SW 1271 (cell line): ENCODE measurements around the gene BOLL.
A peak's percentile ranks its signal among the peaks of the same experiment; 100 is the strongest.
"Not testable (repeated sequence)": the region's sequence is repeated elsewhere in the genome, so short reads cannot be mapped to it uniquely, and the experiment has no call there.

ENCODE experiments used
- DNase-seq, 2 experiments: peaks; one replicate each; lab custom pipeline; 2025; lab: John Stamatoyannopoulos, UW

Gene BOLL

DNA sequence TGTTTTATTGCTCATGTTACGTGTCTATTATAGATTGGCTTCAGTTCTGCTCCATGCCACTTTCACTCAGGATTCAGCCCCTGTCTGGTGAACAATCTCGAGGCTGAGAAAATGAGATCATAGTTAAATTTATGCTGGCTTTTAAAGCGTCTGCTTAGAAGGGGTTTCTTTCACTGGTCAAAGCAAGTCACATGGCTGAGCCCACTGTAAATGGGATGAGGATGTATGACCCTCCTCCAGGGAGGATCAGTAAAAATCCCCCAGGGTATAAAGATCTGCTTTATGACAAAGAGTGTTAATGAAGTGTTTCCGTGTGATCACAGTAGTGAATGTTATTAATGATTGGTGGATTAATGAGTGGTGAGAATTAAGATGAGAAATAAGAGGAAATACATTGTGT is 13.1 kb upstream of the BOLL start:
- DNase-seq: no peak

DNA sequence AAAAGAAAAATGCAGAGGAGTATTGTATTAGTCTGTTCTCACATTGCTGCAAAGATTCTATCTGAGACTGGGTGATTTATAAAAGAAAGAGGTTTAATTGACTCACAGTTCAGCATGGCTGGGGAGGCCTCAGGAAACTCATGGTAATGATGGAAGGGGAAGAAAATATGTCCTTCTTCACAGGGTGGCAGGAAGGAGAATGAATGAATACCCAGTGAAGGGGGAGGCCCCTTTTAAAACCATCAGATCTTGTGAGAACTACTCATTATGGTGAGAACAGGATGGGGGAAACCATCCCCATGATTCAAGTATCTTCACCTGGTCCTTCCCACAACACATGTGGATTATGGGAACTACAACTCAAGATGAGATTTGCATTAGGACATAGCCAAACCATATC is 10.2 kb upstream of the BOLL start:
- no peak for DNase-seq

DNA sequence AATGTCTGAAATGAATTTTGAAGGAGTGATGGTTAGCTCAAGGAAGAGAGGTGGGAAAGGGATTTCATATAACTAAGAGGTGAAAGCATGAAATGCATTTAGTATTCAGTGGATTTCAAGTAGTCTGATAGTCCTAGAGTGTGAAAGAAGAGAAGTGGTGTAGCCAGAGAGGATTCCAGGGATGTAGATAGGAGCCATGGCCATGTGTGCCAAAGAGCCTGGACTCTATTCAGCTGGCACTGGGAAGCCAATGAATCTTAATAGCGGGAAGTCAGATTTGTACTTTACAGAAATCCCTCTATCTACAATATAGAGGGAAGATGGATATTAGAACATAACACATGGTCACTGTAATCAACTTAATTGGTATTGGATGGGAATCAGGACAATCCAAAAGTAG is 8.3 kb upstream of the BOLL start:
- no peak for DNase-seq

DNA sequence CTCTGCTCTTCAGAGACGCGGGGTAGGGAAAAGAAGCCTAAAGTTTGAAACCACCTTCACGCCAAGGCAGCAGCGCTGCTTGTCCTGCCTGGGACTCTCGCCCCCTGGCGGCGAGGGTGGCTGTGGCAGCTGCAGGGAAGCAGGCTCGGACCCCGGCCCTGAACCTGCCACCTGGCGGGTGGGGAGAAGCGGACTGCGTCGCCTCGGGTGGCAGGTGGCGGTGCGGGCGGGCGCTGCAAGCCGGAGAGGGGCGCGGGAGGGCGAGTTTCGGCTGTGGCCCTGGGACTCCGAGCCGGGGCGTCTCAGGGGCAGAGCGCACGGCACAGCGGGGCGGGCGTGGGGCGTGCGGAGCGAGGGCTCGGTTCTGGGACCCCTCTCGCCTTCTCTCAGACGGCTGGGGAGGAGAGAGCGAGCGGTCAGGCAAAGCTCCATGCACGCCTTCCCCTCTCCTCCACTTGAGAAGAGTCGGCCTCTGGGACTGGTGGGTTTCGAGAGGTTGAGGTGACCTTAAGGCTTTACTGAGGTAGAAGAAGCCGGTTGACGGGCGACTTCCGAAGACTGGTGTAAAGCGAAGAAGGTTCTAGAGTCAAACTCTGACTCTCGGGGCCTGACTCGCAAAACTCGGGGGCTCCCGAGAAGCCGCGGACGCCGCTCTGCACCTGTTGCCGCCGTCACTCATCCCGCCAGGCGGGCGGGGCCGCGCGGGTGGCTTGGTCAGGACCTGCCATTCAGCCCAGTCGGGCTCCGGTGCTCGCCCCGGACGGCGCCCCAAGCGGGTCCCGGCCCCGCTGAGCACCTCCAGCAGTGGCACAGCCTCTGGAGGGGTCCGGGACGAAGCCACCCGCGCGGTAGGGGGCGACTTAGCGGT is 1.1 kb upstream of the BOLL start:
- no peak for DNase-seq

DNA sequence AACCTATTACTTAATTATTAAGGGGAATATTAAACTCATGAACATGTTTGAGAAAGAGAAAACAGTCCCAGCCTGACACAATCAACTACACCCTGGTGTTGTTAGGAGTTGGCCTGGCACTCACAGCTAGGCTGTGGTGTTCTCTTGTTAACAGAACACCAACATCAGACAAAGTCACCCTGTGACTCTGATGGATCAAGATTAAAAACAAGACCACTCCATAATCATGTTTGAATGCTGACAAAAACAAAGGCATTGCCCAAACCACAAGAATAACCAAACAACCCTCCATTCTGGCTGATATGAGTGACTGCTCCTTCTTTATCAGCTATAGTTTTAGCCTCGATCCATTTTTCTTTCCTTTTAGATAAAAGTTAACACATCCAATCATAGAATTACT is 3.0 kb downstream of the BOLL start:
- no peak for DNase-seq

DNA sequence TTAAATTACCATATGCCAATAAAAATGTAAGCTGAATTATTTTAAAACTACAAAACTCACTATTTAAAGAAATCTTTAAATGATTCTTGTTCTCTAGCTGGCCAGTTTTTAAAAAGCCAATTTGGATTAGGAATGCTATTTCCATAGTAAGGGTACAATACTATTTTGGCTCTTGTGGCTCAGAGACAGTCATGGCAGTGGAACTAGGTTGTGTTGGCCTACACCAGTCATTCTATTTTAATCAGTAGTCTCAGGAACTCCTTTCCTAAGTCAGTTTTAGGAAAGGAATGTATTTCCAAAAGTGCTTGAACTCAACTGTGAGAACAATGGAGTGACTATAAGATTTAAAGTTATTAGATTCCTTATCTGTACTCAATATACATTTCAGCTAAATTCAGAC is 5.9 kb downstream of the BOLL start:
- no peak for DNase-seq

DNA sequence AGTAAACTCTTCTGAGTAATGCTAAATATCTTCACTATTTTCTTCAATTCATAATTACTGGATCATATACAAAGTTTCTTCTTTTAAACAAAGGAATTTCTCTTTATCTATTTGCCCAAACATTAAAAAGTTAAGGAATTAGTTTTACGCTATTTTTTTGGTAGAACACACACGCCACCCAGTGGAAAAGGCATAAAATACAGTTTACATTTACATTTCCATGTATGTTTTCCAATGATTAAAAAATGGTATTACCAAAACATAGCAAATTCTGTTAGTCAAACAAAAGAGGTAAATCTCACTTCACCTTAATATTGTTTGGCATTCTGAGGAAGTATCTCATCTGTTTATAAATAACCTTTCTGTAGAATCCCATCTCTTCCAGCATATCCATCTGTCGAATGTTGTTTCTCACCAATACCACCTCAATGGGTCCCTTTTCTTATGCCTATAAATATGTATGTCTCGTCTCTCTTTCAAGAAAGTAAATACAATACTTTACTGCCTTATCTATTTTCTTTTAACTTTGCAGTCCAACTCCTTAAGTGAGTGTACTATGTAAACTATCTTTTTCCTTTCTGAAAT is 7.2 kb downstream of the BOLL start:
- DNase-seq: peak in 1 of 2 experiments; percentile 38

DNA sequence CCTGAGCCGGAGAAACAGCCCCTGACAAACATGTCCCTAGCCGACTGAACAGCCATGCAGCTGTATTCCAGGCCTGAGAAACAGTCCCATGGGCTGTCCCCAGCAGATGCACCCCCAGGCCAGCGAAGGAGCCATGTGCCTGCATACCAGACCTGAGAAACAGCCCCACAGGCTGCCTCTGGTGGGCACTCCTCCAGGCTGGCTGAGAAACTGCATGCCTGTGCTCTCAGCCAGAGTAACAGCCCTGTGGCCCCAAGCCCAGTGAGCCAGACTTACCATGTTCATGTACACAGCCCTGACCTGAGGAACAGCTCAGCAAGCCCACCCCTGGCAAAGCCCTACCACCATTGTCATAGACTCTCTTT is 24.8 kb downstream of the BOLL start:
- DNase-seq: no peak

DNA sequence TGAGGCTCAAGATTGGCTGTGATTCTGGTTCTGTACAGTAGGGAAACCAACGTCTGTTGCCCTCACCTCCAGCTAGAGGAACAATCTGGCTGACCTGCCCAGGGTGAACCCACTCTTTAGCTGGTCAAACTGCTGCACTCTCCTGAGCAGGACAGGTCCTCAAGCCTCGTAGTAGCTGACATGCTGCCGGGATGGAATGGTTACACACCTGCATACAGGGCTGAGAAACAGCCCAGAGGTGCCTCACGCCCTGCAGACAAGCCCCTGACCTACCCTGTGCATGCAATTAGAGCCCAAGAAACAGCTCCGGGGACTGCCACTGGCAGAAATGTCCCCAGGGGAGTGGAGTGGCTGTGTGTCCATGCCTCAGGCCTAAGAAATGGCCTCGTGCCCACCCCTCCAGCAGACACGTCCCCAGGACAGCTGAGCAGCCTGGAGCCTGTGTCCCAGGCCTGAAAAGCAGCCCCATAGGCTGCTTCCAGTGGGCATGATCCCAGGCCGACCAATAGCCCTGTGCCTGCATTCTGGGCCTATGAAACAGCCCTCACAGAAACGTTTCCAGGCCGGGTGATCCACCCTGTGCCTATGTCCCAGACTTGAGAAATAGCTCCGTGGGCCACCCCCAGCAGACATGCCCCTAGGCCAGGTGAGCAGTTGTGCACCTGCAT is 25.4 kb downstream of the BOLL start:
- DNase-seq: no peak

DNA sequence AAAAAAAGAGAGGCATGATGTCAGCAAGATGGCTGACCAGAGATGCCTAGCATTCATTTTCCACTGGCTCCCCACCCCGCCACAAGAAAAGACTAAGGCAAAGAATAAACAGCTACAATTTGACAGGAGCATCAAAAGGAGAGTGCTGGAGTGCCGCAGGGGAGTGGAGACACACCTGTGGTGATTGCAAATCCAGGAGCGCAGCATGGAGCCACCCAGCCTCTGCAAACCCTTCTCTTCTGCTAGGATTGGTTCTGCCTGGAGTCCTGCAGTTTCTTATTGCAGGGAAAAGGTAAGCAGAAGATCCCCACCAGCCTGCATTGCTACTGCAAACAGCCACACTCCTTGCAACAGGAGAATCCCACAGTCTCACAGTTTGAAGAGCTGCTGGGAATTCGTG is 26.1 kb downstream of the BOLL start:
- DNase-seq: no peak

DNA sequence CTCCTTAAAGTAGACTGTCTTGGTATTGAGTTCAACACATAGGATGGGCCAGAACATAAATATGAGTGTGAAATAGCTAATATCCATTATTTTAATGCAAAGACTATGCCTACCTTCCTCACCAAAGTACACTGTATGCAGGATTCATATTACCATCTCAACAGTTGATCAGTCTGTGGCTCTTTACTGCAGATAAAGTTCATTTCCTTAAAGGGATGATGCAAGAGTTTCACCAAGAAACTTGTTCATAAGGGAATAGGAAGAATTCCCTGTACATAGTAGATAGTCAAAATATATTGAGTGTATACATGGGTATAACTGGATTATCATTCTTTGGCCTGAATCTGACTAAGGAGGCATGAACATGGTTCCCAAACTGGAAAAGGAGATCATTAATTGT is 44.9 kb downstream of the BOLL start:
- DNase-seq: no peak

DNA sequence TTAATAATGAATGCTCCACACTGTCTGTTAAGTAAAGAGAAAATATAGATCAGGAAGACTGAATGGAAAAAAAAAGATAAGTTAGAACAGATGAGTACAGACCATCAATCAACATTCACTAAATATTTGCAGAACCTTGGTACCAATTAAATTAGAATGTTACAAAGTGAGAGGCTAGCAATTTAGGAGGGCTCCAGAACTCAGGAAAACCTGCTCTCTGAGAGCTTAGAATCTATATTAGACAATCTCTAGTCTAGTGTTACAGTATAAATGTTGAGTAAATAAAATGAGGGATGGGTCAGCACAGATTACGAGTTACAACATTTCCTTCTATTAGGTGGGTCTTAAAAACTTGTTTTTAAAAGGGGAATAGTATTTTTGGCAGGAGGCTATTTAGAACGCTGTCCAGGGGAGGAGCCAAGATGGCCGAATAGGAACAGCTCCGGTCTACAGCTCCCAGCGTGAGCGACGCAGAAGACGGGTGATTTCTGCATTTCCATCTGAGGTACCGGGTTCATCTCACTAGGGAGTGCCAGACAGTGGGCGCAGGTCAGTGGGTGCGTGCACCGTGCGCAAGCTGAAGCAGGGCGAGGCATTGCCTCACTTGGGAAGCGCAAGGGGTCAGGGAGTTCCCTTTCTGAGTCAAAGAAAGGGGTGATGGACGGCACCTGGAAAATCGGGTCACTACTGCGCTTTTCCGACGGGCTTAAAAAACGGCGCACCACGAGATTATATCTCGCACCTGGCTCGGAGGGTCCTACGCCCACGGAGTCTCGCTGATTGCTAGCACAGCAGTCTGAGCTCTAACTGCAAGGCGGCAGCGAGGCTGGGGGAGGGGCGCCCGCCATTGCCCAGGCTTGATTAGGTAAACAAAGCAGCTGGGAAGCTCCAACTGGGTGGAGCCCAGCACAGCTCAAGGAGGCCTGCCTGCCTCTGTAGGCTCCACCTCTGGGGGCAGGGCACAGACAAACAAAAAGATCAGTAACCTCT is 56.3 kb downstream of the BOLL start:
- not testable (repeated sequence) for DNase-seq

DNA sequence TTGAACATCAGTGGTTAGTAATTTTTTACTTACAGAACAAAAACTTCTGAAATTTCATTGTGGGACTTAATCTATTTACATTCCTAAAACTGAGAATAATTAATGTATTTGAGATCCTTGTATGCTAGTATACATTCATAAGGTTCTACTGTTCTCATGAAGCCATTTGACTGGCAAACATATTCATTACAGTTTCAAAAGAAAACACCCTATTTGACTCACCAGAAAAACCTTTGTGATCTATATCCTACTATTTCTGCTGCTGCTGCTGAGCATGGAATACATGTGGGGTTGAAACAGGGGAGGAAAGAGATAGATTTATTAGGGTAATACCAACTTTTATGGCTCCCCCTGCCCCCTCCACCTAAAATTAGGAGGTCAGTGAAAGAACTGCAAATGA is 58.1 kb downstream of the BOLL start:
- no peak for DNase-seq

DNA sequence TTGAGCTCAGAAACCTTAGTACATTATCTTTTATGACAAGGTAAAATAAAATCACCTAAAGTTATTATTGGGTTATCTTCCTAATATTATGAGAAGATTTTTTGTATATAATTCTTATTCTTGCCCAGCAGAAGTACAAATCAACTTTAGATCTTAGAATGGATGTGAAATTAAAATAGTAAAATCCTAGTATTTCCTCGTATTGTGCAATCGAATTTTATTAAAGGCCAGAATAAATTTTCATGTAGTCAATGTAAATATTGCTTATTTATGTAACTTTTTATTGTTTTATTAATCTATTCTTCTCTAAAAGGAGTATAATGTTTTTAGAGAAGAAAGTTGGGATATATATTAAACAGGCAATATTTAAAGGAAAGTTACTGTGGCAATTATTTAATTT is 67.3 kb downstream of the BOLL start:
- DNase-seq: no peak

DNA sequence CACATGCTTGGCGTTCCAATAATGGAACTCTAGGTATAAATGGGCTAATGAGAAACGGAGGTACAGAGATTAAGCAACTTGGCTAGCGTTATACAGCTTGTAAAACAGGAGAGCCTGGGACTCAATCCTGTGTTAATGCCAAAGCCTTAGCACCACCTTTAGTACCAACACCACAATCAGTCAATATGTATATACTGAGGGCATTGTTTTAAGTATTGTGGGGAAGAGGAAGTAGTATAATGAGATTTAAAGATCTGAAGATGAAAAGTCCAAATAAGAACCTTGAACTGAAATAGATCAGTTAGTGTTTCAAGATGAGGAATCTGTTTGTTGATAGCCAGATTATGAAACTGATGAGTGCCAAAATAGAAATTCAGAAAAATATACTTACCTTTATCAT is 71.8 kb downstream of the BOLL start:
- DNase-seq: no peak

DNA sequence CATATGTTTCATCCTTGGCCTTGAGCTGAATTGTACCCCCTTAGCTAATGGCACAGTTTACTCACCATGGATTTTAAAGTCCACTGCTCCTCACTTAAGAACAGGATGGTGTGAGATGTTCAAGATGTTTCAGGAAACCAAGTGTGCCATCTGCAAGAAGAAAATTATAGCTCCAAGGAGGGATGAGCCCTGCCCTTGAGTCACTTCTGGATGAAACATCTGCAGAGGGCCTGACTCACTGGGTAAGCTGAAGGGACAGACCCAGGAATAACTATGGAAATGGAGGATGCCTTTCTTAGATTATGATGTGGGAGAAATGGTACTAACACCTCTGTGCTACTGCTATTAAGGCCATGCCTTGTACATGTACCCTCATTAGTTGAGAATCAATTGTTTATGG is 73.5 kb downstream of the BOLL start:
- no peak for DNase-seq

DNA sequence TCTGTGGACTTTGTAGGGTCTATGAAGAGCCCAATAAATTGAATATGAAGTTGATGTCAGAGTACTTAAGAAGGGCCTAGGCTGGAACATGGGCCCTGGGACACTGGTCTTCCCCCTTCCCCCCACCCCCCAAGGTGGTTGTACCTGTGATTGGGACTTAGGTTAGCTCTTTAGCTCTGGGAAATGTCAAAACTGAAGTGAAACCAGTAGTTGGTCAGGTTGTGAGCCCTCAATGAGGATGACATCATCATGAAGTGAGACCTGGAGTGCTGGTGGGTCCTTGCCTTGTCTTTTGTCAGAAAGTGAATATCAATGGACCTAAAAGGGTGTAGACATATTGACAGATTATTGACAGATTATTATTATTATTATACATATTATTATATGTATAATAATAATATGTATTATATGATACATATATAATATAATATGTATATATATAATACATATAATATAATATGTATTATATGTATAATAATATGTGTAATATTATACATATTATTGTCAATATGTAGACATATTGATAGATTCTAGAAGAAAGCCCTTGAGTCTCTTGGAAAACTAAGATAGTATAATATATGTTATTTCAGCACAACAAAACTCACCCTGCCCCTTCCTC is 74.6 kb downstream of the BOLL start:
- no peak for DNase-seq

DNA sequence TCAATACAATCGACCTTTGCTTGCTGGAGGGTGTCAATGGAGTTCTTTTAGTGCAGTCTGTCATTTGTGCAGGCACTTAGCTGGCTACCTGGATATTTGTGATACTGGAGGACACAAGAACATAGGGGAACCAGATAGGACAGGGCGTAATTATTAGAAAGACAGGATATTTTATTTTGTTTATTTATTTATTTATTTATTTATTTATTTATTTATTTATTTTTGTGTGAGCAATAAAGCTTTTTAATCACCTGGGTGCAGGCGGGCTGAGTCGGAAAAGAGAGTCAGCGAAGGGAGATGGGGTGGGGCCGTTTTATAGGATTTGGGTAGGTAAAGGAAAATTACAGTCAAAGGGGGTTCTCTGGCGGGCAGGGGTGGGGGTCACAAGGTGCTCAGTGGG is 76.0 kb downstream of the BOLL start:
- DNase-seq: not testable (repeated sequence)

DNA sequence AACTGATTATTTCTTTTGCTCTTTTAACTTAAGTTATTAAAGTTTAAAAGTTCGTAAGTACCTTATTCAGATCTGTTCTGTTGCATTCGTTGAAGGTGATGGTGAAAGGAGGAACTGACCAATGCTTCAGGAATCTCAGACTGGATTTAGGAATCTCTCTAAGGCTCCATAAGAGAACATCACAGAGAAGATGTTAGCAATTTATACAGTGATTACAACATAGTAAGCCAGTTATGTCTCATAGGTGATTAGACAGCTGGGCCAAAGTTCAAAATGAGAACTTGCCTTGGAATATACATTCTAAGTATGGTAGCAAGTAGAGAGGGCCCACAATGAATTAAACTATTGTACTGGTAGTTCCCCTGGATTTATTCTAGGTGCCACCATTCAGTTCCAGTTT is 76.8 kb downstream of the BOLL start:
- DNase-seq: peak in 1 of 2 experiments; percentile 11

DNA sequence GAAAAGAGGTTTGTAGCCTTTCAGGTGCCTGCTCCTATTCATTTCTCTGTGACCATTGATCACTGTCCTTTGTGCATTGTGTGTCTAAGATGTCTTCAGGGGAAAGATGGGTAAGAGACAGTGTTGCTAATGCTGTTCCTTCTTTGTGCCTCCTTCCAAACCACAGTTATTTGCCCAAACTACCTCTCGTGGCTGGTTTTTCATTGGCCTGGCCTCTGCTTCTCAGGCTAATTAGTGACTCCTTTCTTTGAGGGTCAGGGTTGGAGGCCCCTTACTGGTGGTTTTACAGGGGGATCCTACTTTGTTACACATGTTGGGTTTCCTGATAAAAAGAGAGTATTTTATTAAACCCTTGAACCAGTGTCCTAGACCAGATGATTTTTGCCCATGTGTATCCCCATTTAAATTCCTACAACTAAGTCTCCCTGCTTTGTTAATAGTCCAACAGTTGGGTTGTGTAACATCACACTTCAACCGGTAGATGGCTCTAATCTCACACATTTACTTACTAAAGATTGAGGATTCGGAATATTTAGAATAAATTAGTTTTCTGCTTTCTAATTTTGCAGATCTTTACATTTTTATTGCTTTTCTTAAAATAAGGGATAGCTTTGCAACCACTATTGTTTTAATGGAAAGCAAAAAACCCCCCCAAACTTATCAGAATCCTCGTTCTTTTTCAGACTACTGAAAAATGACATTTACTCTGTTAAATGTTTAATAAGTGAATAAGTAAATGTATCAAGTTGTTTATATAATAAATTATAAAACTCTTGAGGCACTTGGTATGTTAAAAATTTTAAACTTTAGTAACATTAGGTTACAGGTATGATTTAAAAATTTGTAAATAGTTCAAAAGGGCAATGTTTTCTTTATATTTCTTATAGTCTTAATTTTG is 77.6 kb downstream of the BOLL start:
- DNase-seq: peak in 1 of 2 experiments; percentile 63

DNA sequence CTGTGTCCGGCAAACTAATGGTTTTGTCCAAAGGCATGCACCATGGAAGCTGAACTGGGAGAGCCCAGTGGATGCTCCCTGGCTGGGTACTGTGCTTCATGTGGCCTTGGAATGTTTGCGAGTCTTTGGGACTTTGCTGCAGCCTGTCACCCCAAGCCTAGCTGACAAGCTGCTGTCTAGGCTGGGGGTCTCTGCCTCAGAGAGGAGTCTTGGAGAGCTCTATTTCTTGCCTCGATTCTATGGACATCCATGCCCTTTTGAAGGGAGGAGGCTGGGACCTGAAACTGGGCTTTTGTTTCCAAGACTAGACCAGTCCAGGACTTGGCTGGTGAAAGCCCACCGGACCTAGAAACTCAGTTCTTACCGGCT is 78.3 kb downstream of the BOLL start:
- no peak for DNase-seq
